GM21717 (cell line): ENCODE data around the gene FAM131A.

Experiments used
- ATAC-seq: cut with Tn5 transposase; IDR thresholded peaks from one replicate; pipeline ENCODE4 v1.9.1; 2021; ENCODE audit warnings: mild to moderate bottlenecking, moderate library complexity; ENCODE audit not compliant: unreplicated experiment

Gene FAM131A, protein sequence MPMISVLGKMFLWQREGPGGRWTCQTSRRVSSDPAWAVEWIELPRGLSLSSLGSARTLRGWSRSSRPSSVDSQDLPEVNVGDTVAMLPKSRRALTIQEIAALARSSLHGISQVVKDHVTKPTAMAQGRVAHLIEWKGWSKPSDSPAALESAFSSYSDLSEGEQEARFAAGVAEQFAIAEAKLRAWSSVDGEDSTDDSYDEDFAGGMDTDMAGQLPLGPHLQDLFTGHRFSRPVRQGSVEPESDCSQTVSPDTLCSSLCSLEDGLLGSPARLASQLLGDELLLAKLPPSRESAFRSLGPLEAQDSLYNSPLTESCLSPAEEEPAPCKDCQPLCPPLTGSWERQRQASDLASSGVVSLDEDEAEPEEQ

GRCh38 chr3:184337399-184337714, at the start of gene FAM131A:
FAM131A (plus strand) TSS chr3:184337600; CDS start chr3:184337631, 31 bp downstream.
- no peak for ATAC-seq

DNA sequence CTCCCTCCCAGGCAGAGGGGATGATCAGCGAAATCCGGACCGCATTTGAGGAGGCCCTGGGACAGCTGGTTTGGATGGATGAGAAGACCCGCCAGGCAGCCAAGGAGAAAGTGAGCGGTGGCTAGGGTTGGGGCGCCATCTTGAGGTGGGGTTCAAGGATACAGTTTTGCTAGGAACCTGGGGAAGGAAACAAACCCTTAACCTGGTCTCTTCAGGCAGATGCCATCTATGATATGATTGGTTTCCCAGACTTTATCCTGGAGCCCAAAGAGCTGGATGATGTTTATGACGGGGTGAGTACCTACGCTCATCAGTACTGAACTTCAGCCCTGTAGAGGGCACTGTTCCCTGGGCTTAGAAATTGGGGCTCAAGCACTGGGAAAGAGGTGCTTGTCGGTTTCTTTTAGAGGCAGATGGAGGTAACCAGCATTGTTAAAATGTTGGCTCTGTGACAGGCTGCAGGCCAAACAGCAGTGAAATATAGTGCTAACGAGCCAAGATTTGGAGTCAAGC, 47.9 kb upstream of the FAM131A start:
- ATAC-seq, result no peak

GRCh38 chr3:184290331-184290730, 47.1 kb upstream of the FAM131A start:
- ATAC-seq, result no peak

- no peak for ATAC-seq
These were observed 46.2 kb upstream of the FAM131A start for GRCh38 chr3:184291044-184291737.

DNA sequence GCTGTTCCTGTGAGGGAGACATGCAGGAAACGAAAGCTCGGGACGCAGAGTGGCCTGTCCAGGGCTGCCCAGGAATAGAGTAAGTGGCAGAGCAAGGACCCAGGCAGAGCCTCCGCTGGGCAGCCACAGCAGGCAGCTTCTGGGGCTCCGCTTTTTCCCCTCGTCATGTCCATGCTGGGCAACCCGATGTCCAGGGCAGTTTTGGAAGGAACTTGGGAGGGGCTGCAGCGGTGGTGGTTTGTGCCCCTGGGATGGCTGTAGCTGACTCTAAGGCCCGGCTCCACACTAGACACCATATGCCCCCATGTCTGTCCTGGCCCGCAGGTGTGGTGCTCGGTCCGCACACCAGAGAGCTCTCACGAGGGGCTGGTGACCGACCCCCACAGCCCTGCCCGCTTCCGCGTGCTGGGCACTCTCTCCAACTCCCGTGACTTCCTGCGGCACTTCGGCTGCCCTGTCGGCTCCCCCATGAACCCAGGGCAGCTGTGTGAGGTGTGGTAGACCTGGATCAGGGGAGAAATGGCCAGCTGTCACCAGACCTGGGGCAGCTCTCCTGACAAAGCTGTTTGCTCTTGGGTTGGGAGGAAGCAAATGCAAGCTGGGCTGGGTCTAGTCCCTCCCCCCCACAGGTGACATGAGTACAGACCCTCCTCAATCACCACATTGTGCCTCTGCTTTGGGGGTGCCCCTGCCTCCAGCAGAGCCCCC, 45.5 kb upstream of the FAM131A start:
- ATAC-seq, result no peak

GRCh38 chr3:184295771-184296170, 41.6 kb upstream of the FAM131A start:
- ATAC-seq, result no peak

DNA sequence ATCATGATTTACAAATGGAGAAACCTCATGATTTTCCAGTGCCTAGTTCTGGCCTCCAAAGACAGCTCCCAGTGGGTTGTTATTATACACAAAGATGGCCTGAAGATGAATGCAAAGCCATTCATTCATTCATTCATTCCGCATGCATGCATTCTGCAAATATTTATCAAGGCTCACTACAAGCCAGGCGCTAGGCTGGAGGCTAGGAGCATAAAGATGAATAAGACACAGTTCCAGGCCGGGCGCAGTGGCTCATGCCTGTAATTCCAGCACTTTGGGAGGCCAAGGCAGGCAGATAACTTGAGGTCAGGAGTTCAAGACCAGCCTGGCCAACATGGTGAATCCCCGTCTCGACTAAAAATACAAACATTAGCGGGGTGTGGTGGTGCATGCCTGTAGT, 40.8 kb upstream of the FAM131A start:
- ATAC-seq, result no peak

- peak; percentile 90 for ATAC-seq
These were observed 38.5 kb upstream of the FAM131A start, which contains the start of gene PSMD2 for GRCh38 chr3:184298759-184299487. PSMD2 (plus strand) TSS chr3:184299241; CDS start chr3:184299267, 26 bp downstream.

DNA sequence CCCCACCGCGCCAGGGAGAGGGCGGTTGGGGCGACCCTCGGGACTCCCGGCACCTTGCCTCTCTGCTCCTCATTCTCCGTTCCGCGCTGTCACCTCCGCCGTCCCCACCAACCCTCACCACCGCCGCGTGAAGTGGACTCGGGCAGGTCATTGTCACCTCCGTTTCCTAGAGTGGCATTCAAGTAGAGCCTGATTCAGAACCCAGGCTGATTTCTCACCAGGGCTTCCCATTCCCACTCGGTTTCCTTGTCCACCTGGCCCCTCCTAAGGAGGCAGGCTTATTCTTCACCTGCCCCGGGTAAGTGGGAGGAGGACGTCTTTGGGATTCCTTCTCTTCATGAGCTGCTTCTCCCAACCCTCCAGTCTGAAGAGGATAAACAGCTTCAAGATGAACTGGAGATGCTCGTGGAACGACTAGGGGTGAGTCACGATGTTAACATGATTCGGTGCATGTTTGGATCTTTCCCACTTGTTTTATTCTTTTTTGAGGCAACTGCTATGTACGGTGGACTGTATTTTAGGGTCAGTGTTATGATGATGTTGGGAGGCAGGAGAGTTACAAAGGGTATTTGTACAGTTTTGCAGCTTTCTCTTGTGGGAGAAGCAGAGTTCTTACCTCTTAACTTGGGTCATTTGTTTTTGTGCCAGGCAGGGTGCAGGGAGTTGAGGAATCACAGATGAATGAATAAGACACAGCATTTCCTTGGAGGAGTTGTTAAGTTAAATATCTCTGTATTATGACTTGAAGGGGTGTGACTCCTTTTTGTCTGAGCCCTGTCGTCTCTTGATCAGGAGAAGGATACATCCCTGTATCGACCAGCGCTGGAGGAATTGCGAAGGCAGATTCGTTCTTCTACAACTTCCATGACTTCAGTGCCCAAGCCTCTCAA, 37.7 kb upstream of the FAM131A start:
- ATAC-seq, result no peak

GRCh38 chr3:184300378-184300720, 37.1 kb upstream of the FAM131A start:
- no peak for ATAC-seq

- ATAC-seq, result no peak
These were observed 31.8 kb upstream of the FAM131A start for GRCh38 chr3:184305577-184305976.

DNA sequence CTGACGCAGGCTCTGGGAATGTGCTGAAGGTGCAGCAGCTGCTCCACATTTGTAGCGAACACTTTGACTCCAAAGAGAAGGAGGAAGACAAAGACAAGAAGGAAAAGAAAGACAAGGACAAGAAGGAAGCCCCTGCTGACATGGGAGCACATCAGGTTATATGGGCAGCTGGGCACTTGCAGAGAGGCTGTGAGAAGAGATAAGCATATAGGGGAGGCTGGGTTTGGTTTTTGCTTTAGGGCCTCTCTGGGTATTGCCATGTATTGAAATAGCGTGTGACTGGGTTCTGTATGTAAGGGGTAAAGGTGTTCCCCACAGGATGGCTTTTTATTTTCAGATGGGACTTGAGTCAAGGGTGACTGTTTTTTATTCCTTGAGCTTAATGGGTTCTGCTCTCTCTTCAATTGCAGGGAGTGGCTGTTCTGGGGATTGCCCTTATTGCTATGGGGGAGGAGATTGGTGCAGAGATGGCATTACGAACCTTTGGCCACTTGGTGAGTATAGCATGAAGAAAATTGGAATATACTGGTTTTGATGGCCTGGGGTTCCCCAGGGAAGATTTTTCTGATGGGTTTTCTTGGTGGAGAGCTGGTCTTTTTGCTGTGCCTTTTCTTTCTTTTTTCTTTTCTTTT, 30.9 kb upstream of the FAM131A start:
- ATAC-seq, result no peak

- ATAC-seq, result no peak
These were observed 29.5 kb upstream of the FAM131A start for GRCh38 chr3:184307915-184308314.

GRCh38 chr3:184308744-184309143, 28.7 kb upstream of the FAM131A start:
- no peak for ATAC-seq

DNA sequence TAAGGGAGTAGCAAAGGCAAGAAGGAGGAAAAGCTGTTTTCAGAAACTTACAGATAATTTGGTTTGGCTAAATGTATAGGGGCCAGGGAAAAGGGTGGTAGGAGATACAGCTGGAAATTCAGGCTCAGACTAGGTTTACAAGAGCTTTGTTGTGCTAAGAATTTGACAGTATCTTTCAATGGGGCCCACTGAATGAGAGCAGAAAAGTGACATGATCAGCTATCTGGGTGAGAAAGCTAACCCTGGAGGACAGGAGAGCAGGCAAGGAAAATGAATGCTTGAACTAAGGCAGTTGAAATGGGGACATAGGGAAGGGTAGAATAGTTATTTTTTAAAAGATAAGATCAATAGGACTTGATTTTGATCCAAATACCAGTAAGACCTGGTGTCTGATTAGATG, 25.8 kb upstream of the FAM131A start:
- ATAC-seq, result no peak

DNA sequence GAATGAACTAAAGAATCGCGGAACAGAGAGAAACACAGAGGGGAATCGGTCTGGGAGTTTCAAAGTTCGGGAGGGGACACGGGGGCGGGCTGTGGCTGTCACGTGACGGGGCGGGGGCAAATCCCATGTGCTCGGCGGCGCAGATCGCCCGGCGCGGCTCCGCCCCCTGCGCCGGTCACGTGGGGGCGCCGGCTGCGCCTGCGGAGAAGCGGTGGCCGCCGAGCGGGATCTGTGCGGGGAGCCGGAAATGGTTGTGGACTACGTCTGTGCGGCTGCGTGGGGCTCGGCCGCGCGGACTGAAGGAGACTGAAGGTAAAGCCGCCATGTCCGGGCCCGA, 23.1 kb upstream of the FAM131A start, which contains the start of gene EIF4G1:
TSS of gene EIF4G1 (plus strand) at position 244 of the 337 bp plus-strand sequence. CDS start 1,191 bp downstream, outside the sequence.
- peak; percentile 78 for ATAC-seq

DNA sequence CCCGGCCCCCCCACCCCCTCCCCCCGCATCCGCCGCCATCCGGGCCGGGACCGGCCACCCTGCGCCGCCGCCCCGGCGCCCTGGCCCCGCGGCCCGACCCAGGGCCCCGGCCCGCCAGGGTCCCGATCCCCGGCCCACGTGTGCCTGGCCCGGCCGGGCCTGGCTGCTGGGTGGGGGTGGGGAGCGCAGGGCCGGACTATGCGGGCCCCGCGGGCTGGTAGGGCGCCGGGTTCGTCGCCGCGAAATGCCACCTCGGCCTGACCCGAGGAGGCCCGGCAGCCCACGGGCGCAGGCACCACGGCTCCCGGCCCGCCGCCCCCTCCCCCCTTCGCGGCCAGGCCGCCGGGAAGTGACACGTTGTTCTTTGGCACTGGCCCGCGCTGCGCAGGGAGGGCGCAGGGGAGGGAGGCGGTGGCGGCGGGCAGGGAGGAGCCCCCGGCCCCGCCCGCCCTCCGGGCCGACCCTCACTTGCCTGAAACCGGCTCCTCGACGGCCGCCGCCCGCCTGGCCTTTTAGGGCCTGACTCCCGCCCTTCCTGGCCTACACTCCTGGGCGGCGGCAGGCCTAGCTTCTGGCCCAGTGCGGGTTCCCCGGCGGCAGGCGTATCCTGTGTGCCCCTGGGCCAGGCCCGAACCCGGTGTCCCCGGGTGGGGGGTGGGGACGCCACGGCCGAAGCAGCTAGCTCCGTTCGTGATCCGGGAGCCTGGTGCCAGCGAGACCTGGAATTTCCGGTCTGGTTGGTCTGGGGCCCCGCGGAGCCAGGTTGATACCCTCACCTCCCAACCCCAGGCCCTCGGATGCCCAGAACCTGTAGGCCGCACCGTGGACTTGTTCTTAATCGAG, 22.5 kb upstream of the FAM131A start:
- peak; percentile 50 for ATAC-seq

DNA sequence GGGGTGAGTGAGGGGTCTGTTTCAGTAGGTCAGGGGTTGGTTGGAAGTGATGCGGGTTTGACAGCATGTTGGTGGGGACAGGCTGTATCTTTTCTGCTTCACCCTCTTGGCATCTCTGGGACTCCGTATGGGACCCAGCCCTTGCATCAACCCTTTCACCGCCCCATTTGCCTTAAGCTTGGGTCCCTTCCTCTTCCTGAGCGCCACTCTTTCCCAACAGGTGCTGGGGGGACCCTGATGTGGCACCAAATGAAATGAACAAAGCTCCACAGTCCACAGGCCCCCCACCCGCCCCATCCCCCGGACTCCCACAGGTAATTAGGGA, 21.9 kb upstream of the FAM131A start:
- ATAC-seq, result peak; percentile 6
